HEK293 (cell line): ENCODE results near the gene CCDC92.

Experiments used
- CTCF ChIA-PET: fragments of 350-600 bp; formaldehyde crosslinking; extraction: SDS; loops from one replicate; lab custom pipeline; 2021; ENCODE audit warnings: antibody characterized with exemption; lab: Yijun Ruan, JAX
- POLR2A ChIA-PET: fragments of 300-600 bp; formaldehyde crosslinking; extraction: SDS; loops from one replicate; lab custom pipeline; 2020; ENCODE audit warnings: antibody characterized with exemption, inconsistent platforms; lab: Yijun Ruan, JAX
- H3K27ac ChIP-seq: fragments of 200-500 bp; sonication (Bioruptor generic); 2 replicates; pipeline ENCODE4 v1.5.1; 2014; ENCODE audit warnings: low read depth, low read length, control low read depth, inconsistent platforms; ENCODE audit errors: extremely low read depth
- H3K36me3 ChIP-seq, 2 experiments: fragments of 200-500 bp in 1 of 2; sonication (Bioruptor generic) in 1 of 2; 1 replicate in 1 of 2; 2 replicates in 1 of 2; pipeline ENCODE4 v1.5.1; 2014 to 2017; ENCODE audit warnings: inconsistent platforms in 2 of 2, low read length in 2 of 2; ENCODE audit not compliant: control insufficient read depth in 2 of 2, insufficient read depth in 1 of 2
- H3K4me1 ChIP-seq: fragments of 200-500 bp; sonication (Bioruptor generic); 2 replicates; pipeline ENCODE4 v1.5.1; 2014; ENCODE audit warnings: mild to moderate bottlenecking, low read length, inconsistent platforms; ENCODE audit not compliant: control insufficient read depth, insufficient read depth
- H3K4me3 ChIP-seq: 2 replicates; pipeline ENCODE4 v1.5.1; 2011; ENCODE audit warnings: low read depth, mild to moderate bottlenecking, control low read depth, low read length, moderate library complexity
- H3K9me3 ChIP-seq: fragments of 200-500 bp; sonication (Bioruptor generic); 2 replicates; pipeline ENCODE4 v1.5.1; 2014; ENCODE audit warnings: low read depth, low read length, inconsistent platforms; ENCODE audit not compliant: control insufficient read depth, insufficient read depth
- BCL11B ChIP-seq: fragments of 450-650 bp; formaldehyde crosslinking; IDR thresholded peaks from 2 replicates; pipeline ENCODE4 v1.5.1; 2016; ENCODE audit warnings: low read depth, missing biosample characterization, missing genetic modification characterization
- ELK4 ChIP-seq: IDR thresholded peaks from 2 replicates; pipeline ENCODE4 v1.6.1; 2011; ENCODE audit warnings: mild to moderate bottlenecking, low read depth, low read length, borderline replicate concordance
- GLI4 ChIP-seq: fragments of 450-650 bp; formaldehyde crosslinking; IDR thresholded peaks from 2 replicates; pipeline ENCODE4 v1.5.1; 2016; ENCODE audit warnings: missing biosample characterization, missing genetic modification characterization
- KLF1 ChIP-seq: fragments of 450-650 bp; formaldehyde crosslinking; IDR thresholded peaks from 2 replicates; pipeline ENCODE4 v1.5.1; 2016; ENCODE audit warnings: missing biosample characterization, missing genetic modification characterization
- KLF10 ChIP-seq: fragments of 450-650 bp; IDR thresholded peaks from 2 replicates; pipeline ENCODE4 v1.5.1; 2018; ENCODE audit warnings: missing biosample characterization, mild to moderate bottlenecking, missing genetic modification characterization
- SP2 ChIP-seq: fragments of 450-650 bp; formaldehyde crosslinking; IDR thresholded peaks from 2 replicates; pipeline ENCODE4 v1.5.1; 2016; ENCODE audit warnings: missing biosample characterization, missing genetic modification characterization
- YY1 ChIP-seq: fragments of 450-650 bp; formaldehyde crosslinking; IDR thresholded peaks from 2 replicates; pipeline ENCODE4 v1.5.1; 2018; ENCODE audit warnings: missing biosample characterization, missing genetic modification characterization
- ZBTB21 ChIP-seq: fragments of 450-650 bp; formaldehyde crosslinking; IDR thresholded peaks from 2 replicates; pipeline ENCODE4 v1.5.1; 2017; ENCODE audit warnings: missing biosample characterization, missing genetic modification characterization
- ZBTB26 ChIP-seq: fragments of 450-650 bp; formaldehyde crosslinking; optimal IDR thresholded peaks from 2 replicates; pipeline ENCODE3; 2016; ENCODE audit warnings: missing biosample characterization, mild to moderate bottlenecking, missing genetic modification characterization
- ZBTB8A ChIP-seq: fragments of 450-650 bp; formaldehyde crosslinking; IDR thresholded peaks from 2 replicates; pipeline ENCODE4 v1.5.1; 2016; ENCODE audit warnings: missing biosample characterization, missing genetic modification characterization
- ZFHX2 ChIP-seq: fragments of 450-650 bp; formaldehyde crosslinking; conservative IDR thresholded peaks from 2 replicates; pipeline ENCODE4 v1.5.1; 2016; ENCODE audit warnings: missing biosample characterization, missing genetic modification characterization
- ZFP69B ChIP-seq: fragments of 450-650 bp; formaldehyde crosslinking; IDR thresholded peaks from 2 replicates; pipeline ENCODE4 v1.5.1; 2016; ENCODE audit warnings: missing biosample characterization, missing genetic modification characterization
- ZNF133 ChIP-seq: fragments of 450-650 bp; formaldehyde crosslinking; IDR thresholded peaks from 2 replicates; pipeline ENCODE4 v1.5.1; 2016; ENCODE audit warnings: missing biosample characterization, missing genetic modification characterization
- ZNF19 ChIP-seq: fragments of 450-650 bp; formaldehyde crosslinking; IDR thresholded peaks from 2 replicates; pipeline ENCODE4; 2016; ENCODE audit warnings: missing biosample characterization, missing genetic modification characterization, low read depth
- ZNF202 ChIP-seq: fragments of 450-650 bp; formaldehyde crosslinking; IDR thresholded peaks from 2 replicates; pipeline ENCODE4 v1.5.1; 2016; ENCODE audit warnings: missing biosample characterization, missing genetic modification characterization, borderline replicate concordance
- ZNF311 ChIP-seq: fragments of 450-650 bp; formaldehyde crosslinking; IDR thresholded peaks from 2 replicates; pipeline ENCODE4 v1.5.1; 2017; ENCODE audit warnings: missing biosample characterization, missing genetic modification characterization, borderline replicate concordance
- ZNF362 ChIP-seq: fragments of 450-650 bp; formaldehyde crosslinking; IDR thresholded peaks from 2 replicates; pipeline ENCODE4 v1.5.1; 2016; ENCODE audit warnings: missing biosample characterization, missing genetic modification characterization
- ZNF423 ChIP-seq: fragments of 450-650 bp; formaldehyde crosslinking; IDR thresholded peaks from 2 replicates; pipeline ENCODE4 v1.5.1; 2016; ENCODE audit warnings: missing biosample characterization, missing genetic modification characterization
- ZNF514 ChIP-seq: fragments of 450-650 bp; formaldehyde crosslinking; IDR thresholded peaks from 2 replicates; pipeline ENCODE4 v1.5.1; 2016; ENCODE audit warnings: missing biosample characterization, missing genetic modification characterization
- ZNF677 ChIP-seq: fragments of 450-650 bp; IDR thresholded peaks from 2 replicates; pipeline ENCODE4 v1.5.0; 2018; ENCODE audit warnings: missing biosample characterization, mild to moderate bottlenecking, missing genetic modification characterization, moderate library complexity

CCDC92 gene

GRCh38 chr12:123972457-123973401 is at the start of gene CCDC92, which contains the start of gene ZNF664:
Gene CCDC92 (minus strand): TSS chr12:123972831. CDS start chr12:123944305, 28,526 bp downstream.
Gene ZNF664 (plus strand): TSS chr12:123973215. CDS start chr12:124012145, 38,930 bp downstream.
- POLR2A ChIA-PET = interaction anchor here (0.6 to 2.4 kb wide), 12 partner anchors 9 to 944 kb away, joined by 3 to 8 read pairs (median 4); partner anchors contain the start of genes ATP6V0A2 and UBC
- Histone ChIP-seq H3K36me3 (peaks cover 25 to 28% of the 10 kb centered on the region in 2 experiments), H3K4me1 (peaks cover 10% of the 10 kb centered on the region), H3K9me3 (no peaks in the 10 kb centered on the region), H3K4me3 (peak within 1 kb of the TSS; percentile 83)
- CTCF ChIA-PET = no interaction called here
- TF ChIP-seq ELK4 (no peak), ZBTB21 (tag by site-specific recombination) (no peak), KLF1 (peak; percentile 5; the same call in 1 of the 2 replicates), ZNF19 (tag by site-specific recombination) (no peak), ZBTB26 (tag by site-specific recombination) (peak; percentile 69), ZBTB8A (tag by site-specific recombination) (peak; percentile 44; the same call in 1 of the 2 replicates), SP2 (tag by site-specific recombination) (peak; percentile 17; the same call in 1 of the 2 replicates), KLF10 (peak; percentile 30; the same call in 1 of the 2 replicates), ZNF423 (tag by site-specific recombination) (peak; percentile 61), ZNF514 (tag by site-specific recombination) (no peak), BCL11B (tag by site-specific recombination) (no peak), GLI4 (tag by site-specific recombination) (no peak), ZFHX2 (tag by site-specific recombination) (0 out of 2 replicates have a peak, but pooled peaks have one; percentile 15), ZNF311 (tag by site-specific recombination) (no peak), ZNF202 (tag by site-specific recombination) (no peak), YY1 (tag by site-specific recombination) (no peak), ZNF677 (tag by site-specific recombination) (no peak), ZNF133 (tag by site-specific recombination) (no peak)
- TF ChIP-seq, all 188 proteins: peak for 7
- peak within 1 kb of the TSS; percentile 93 for H3K27ac ChIP-seq

GRCh38 chr12:124022161-124022560 is 49.5 kb upstream of the CCDC92 start:
- 0 out of 2 replicates have a peak, but pooled peaks have one; percentile 35 for TF ChIP-seq ZNF362 (tag by site-specific recombination)
- no peak for TF ChIP-seq ZFP69B
- Histone ChIP-seq H3K27ac (no peak overlapping the region), H3K36me3 (no peaks in the 10 kb centered on the region), H3K9me3 (no peaks in the 10 kb centered on the region), H3K4me3 (no peak overlapping the region), H3K4me1 (no peaks in the 10 kb centered on the region)
- ChIA-PET CTCF (interaction anchor here (1.4 kb wide), 1 partner anchor 11 kb away, joined by 10 read pairs; no protein-coding TSS in a partner anchor), POLR2A (no interaction called here)
